AG04449 (cell line): ENCODE measurements around the gene RBP3.

Source experiments
- CTCF ChIA-PET: fragments of 350-600 bp; formaldehyde crosslinking; extraction: SDS; loops from one replicate; lab custom pipeline; 2021; ENCODE audit warnings: antibody characterized with exemption; lab: Yijun Ruan, JAX
- POLR2A ChIA-PET: fragments of 400-600, 350-600 bp; formaldehyde crosslinking; extraction: SDS; loops from one replicate; lab custom pipeline; 2020; ENCODE audit warnings: antibody characterized with exemption, inconsistent platforms; lab: Yijun Ruan, JAX
- DNase-seq: peaks from one replicate; pipeline ENCODE4 v3.0.0-alpha.2; 2010; ENCODE audit warnings: low read depth, low spot score
- H3K4me3 ChIP-seq: 2 replicates; pipeline ENCODE4 v1.5.1; 2011; ENCODE audit warnings: low read depth, mild to moderate bottlenecking, control low read depth, low read length
- CTCF ChIP-seq: IDR thresholded peaks from one replicate; pipeline ENCODE4 v1.5.1; 2011; ENCODE audit warnings: mild to moderate bottlenecking, moderate library complexity, low read length, control low read depth, inconsistent platforms; ENCODE audit not compliant: insufficient read depth; ENCODE audit errors: missing control alignments

RBP3 gene

GRCh38 chr10:47354900-47355299, 6.7 kb downstream of the RBP3 start:
- no peak for DNase-seq
- ChIA-PET POLR2A (no interaction called here), CTCF (interaction anchor here (1.3 to 4.8 kb wide), 3 partner anchors 11 to 330 kb away, joined by 3 to 19 read pairs (median 3); no protein-coding TSS in a partner anchor)
- H3K4me3 ChIP-seq: no peak overlapping the region
- no peak for TF ChIP-seq CTCF

- POLR2A ChIA-PET: no interaction called here
- no peak for DNase-seq
- CTCF ChIA-PET: interaction anchor here (1.3 to 4.8 kb wide), 2 partner anchors 9 to 16 kb away, joined by 3 to 19 read pairs; no protein-coding TSS in a partner anchor
- H3K4me3 ChIP-seq: no peak overlapping the region
- TF ChIP-seq CTCF: no peak
Measured at GRCh38 chr10:47356708-47357107, 8.5 kb downstream of the RBP3 start.

GRCh38 chr10:47357131-47357582, 9.0 kb downstream of the RBP3 start:
- POLR2A ChIA-PET: no interaction called here
- CTCF ChIA-PET: interaction anchor here (1.1 to 3.3 kb wide), 3 partner anchors 10 to 81 kb away, joined by 3 to 12 read pairs (median 6); partner anchors contain the start of gene RBP3
- no peak for TF ChIP-seq CTCF
- DNase-seq: no peak
- no peak overlapping the region for H3K4me3 ChIP-seq

GRCh38 chr10:47357911-47358310, 9.7 kb downstream of the RBP3 start:
- ChIA-PET CTCF (interaction anchor here (1.1 to 3.3 kb wide), 3 partner anchors 11 to 80 kb away, joined by 3 to 12 read pairs (median 6); partner anchors contain the start of gene RBP3), POLR2A (no interaction called here)
- H3K4me3 ChIP-seq: no peak overlapping the region
- no peak for TF ChIP-seq CTCF
- no peak for DNase-seq

- DNase-seq: no peak
- CTCF ChIA-PET: interaction anchor here (1.7 to 3.3 kb wide), 3 partner anchors 11 to 334 kb away, joined by 5 to 12 read pairs (median 6); partner anchors contain the start of gene RBP3
- no peak overlapping the region for H3K4me3 ChIP-seq
- no peak for TF ChIP-seq CTCF
- POLR2A ChIA-PET: no interaction called here
Measured at GRCh38 chr10:47358457-47358856, 10.3 kb downstream of the RBP3 start.

DNA sequence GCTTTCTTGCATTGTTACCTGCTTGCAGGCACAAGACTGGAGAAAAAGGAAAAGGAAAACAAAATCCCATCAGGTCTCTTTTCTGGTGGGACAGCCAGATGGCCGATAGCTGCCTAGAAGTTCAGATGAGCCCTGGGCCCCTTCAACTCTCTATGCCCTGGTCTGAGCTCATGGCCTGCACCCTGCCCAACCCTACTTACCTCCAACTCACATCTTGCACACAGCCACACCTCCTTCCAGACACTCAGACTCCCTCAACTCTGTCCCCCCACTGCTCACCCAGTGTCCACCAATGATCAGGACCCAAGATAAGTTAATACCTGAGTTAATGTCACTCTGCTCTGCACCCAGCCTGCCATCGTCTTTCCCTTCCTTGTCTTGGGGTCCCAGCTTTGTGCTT, 10.9 kb downstream of the RBP3 start:
- DNase-seq: no peak
- CTCF ChIA-PET: interaction anchor here (1.0 to 7.0 kb wide), 5 partner anchors 12 to 334 kb away, joined by 3 to 56 read pairs (median 6); partner anchors contain the start of gene RBP3
- POLR2A ChIA-PET: no interaction called here
- H3K4me3 ChIP-seq: no peak overlapping the region
- no peak for TF ChIP-seq CTCF
